Activated CD8-positive, alpha-beta T cell treated with anti-CD3 and anti-CD28 coated beads, Interleukin-2, amount 10 ng/mL, durations not matched to agents 7 days and 5 days (primary cell): ENCODE measurements around the gene ZSCAN23. TPM values are rescaled to one million over a fixed set of nuclear protein-coding genes. Genes with fewer than 3 reads are reported as not detected.
A peak's percentile ranks its signal among the peaks of the same experiment; 100 is the strongest.
"Not testable (repeated sequence)": the region's sequence is repeated elsewhere in the genome, so short reads cannot be mapped to it uniquely, and the experiment has no call there.

Experiments
- ATAC-seq: fragments of 150-1000 bp; cut with Tn5 transposase; one replicate; pipeline ENCODE4 v1.10.0; 2021; ENCODE audit warnings: moderate library complexity
- CTCF ChIA-PET: fragments of 350-600 bp; sonication (Branson Sonifier 250); formaldehyde crosslinking; loops from one replicate; lab custom pipeline; 2021; ENCODE audit warnings: antibody characterized with exemption; lab: Charles Lee
- POLR2A ChIA-PET: fragments of 350-600 bp; sonication (Branson Sonifier 250); formaldehyde crosslinking; loops from one replicate; lab custom pipeline; 2021; ENCODE audit warnings: antibody characterized with exemption; lab: Charles Lee
- DNase-seq: peaks from one replicate; pipeline ENCODE4 v3.0.0-alpha.2; 2020
- H3K27ac Mint-ChIP-seq: one replicate; pipeline ENCODE4 v1.8.0; 2021; ENCODE audit warnings: mild to moderate bottlenecking, mixed read lengths
- H3K27me3 Mint-ChIP-seq: one replicate; pipeline ENCODE4 v1.8.0; 2021; ENCODE audit warnings: low read depth, mixed read lengths
- H3K36me3 Mint-ChIP-seq: one replicate; pipeline ENCODE4 v1.8.0; 2021; ENCODE audit warnings: low read depth, mixed read lengths
- H3K4me1 Mint-ChIP-seq: one replicate; pipeline ENCODE4 v1.8.0; 2021; ENCODE audit warnings: low read depth, mixed read lengths
- H3K4me3 Mint-ChIP-seq: one replicate; pipeline ENCODE4 v1.8.0; 2021; ENCODE audit warnings: mild to moderate bottlenecking, mixed read lengths
- H3K9me3 Mint-ChIP-seq: one replicate; pipeline ENCODE4 v1.8.0; 2022; ENCODE audit warnings: mixed read lengths; ENCODE audit not compliant: insufficient read depth
- total RNA-seq, 2 experiments: library from RNA; stranded (reverse); gene quantifications; one replicate each; pipeline ENCODE4 v1.2.3, GENCODE V29; 2021

ZSCAN23 gene
- total RNA-seq, 2 experiments from 2014 or later, result 0.79 to 0.83 TPM

- H3K4me3 Mint-ChIP-seq, result no peak overlapping the region
- ChIA-PET POLR2A (no interaction called here), CTCF (interaction anchor here (1.3 to 1.4 kb wide), 2 partner anchors 20 to 31 kb away, joined by 3 to 4 read pairs; no protein-coding TSS in a partner anchor)
- H3K27me3 Mint-ChIP-seq, result peaks cover 3% of the 10 kb centered on the region
- DNase-seq (no peak), ATAC-seq (no peak)
- peaks cover 5% of the 10 kb centered on the region for H3K36me3 Mint-ChIP-seq
- H3K9me3 Mint-ChIP-seq, result no peaks in the 10 kb centered on the region
- peaks cover 10% of the 10 kb centered on the region for H3K4me1 Mint-ChIP-seq
- H3K27ac Mint-ChIP-seq, result no peak overlapping the region
Observed at GRCh38 chr6:28433119-28433518, 10.2 kb downstream of the ZSCAN23 start.

- peaks cover 4% of the 10 kb centered on the region for H3K9me3 Mint-ChIP-seq
- DNase-seq (no peak), ATAC-seq (no peak)
- ChIA-PET CTCF (no interaction called here), POLR2A (no interaction called here)
- H3K27me3 Mint-ChIP-seq, result peaks cover 3% of the 10 kb centered on the region
- H3K4me3 Mint-ChIP-seq, result no peak overlapping the region
- H3K4me1 Mint-ChIP-seq, result peaks cover 38% of the 10 kb centered on the region
- peaks cover 18% of the 10 kb centered on the region for H3K36me3 Mint-ChIP-seq
- H3K27ac Mint-ChIP-seq, result no peak overlapping the region
Observed at GRCh38 chr6:28429781-28430180, 13.5 kb downstream of the ZSCAN23 start.

GRCh38 chr6:28425944-28426541, 17.2 kb downstream of the ZSCAN23 start:
- CTCF ChIA-PET, result interaction anchor here (0.7 to 1.6 kb wide), 8 partner anchors 10 to 117 kb away, joined by 3 to 4 read pairs (median 3); partner anchors contain the start of genes ZSCAN12 and ZSCAN23
- H3K9me3 Mint-ChIP-seq, result peaks cover 10% of the 10 kb centered on the region
- peaks cover 54% of the 10 kb centered on the region for H3K4me1 Mint-ChIP-seq
- H3K27me3 Mint-ChIP-seq, result peaks cover 11% of the 10 kb centered on the region
- peak overlapping the region; percentile 86 for H3K27ac Mint-ChIP-seq
- ATAC-seq (peak; percentile 76), DNase-seq (peak; percentile 43)
- H3K36me3 Mint-ChIP-seq, result peaks cover 27% of the 10 kb centered on the region
- H3K4me3 Mint-ChIP-seq, result peak overlapping the region; percentile 19
- POLR2A ChIA-PET, result interaction anchor here (0.6 to 1.2 kb wide), 4 partner anchors 17 to 289 kb away, joined by 3 to 7 read pairs (median 4); partner anchors contain the start of gene ZSCAN23

- Mint-ChIP-seq H3K27me3 (peaks cover 18% of the 10 kb centered on the region), H3K4me1 (peaks cover 54% of the 10 kb centered on the region), H3K9me3 (peaks cover 10% of the 10 kb centered on the region), H3K36me3 (peaks cover 26% of the 10 kb centered on the region), H3K27ac (no peak overlapping the region), H3K4me3 (no peak overlapping the region)
- ATAC-seq (no peak), DNase-seq (no peak)
- CTCF ChIA-PET, result no interaction called here
- POLR2A ChIA-PET, result no interaction called here
Observed at GRCh38 chr6:28424163-28424562, 19.1 kb downstream of the ZSCAN23 start.

- H3K27ac Mint-ChIP-seq, result no peak overlapping the region
- ChIA-PET CTCF (no interaction called here), POLR2A (no interaction called here)
- peaks cover 48% of the 10 kb centered on the region for H3K4me1 Mint-ChIP-seq
- no peak overlapping the region for H3K4me3 Mint-ChIP-seq
- peaks cover 10% of the 10 kb centered on the region for H3K9me3 Mint-ChIP-seq
- peaks cover 18% of the 10 kb centered on the region for H3K27me3 Mint-ChIP-seq
- ATAC-seq (no peak), DNase-seq (no peak)
- H3K36me3 Mint-ChIP-seq, result peaks cover 26% of the 10 kb centered on the region
Observed at GRCh38 chr6:28423546-28423945, 19.7 kb downstream of the ZSCAN23 start.

- H3K27ac Mint-ChIP-seq, result no peak overlapping the region
- no peak overlapping the region for H3K4me3 Mint-ChIP-seq
- H3K9me3 Mint-ChIP-seq, result peaks cover 11% of the 10 kb centered on the region
- ChIA-PET CTCF (interaction anchor here (1.3 kb wide), 1 partner anchor 51 kb away, joined by 4 read pairs; no protein-coding TSS in a partner anchor), POLR2A (no interaction called here)
- DNase-seq (no peak), ATAC-seq (no peak)
- peaks cover 14% of the 10 kb centered on the region for H3K27me3 Mint-ChIP-seq
- peaks cover 11% of the 10 kb centered on the region for H3K36me3 Mint-ChIP-seq
- peaks cover 7% of the 10 kb centered on the region for H3K4me1 Mint-ChIP-seq
Observed at GRCh38 chr6:28413681-28414080, 29.6 kb downstream of the ZSCAN23 start.

- Mint-ChIP-seq H3K27me3 (peaks cover 14% of the 10 kb centered on the region), H3K27ac (no peak overlapping the region), H3K36me3 (peaks cover 13% of the 10 kb centered on the region), H3K4me3 (no peak overlapping the region), H3K4me1 (peaks cover 36% of the 10 kb centered on the region), H3K9me3 (peaks cover 11% of the 10 kb centered on the region)
- DNase-seq, result no peak
- ChIA-PET POLR2A (no interaction called here), CTCF (interaction anchor here (0.9 kb wide), 1 partner anchor 15 kb away, joined by 3 read pairs; no protein-coding TSS in a partner anchor)
- no peak for ATAC-seq
Observed at GRCh38 chr6:28410767-28411166, 32.5 kb downstream of the ZSCAN23 start.

GRCh38 chr6:28408076-28408802, 35.1 kb downstream of the ZSCAN23 start:
- no peak for DNase-seq
- Mint-ChIP-seq H3K36me3 (peaks cover 18% of the 10 kb centered on the region), H3K4me1 (peaks cover 41% of the 10 kb centered on the region), H3K9me3 (peaks cover 11% of the 10 kb centered on the region), H3K27ac (peak overlapping the region; percentile 65), H3K27me3 (peaks cover 14% of the 10 kb centered on the region), H3K4me3 (no peak overlapping the region)
- ChIA-PET CTCF (interaction anchor here (1.2 to 1.6 kb wide), 2 partner anchors 26 to 35 kb away, joined by 3 to 5 read pairs; partner anchors contain the start of gene ZSCAN23), POLR2A (interaction anchor here (1.4 kb wide), 1 partner anchor 35 kb away, joined by 3 read pairs; the partner anchor contains the start of gene ZSCAN23)
- peak; percentile 67 for ATAC-seq

GRCh38 chr6:28407401-28407800, 35.9 kb downstream of the ZSCAN23 start:
- peaks cover 11% of the 10 kb centered on the region for H3K9me3 Mint-ChIP-seq
- ChIA-PET CTCF (interaction anchor here (1.2 to 1.6 kb wide), 2 partner anchors 27 to 35 kb away, joined by 3 to 5 read pairs; partner anchors contain the start of gene ZSCAN23), POLR2A (interaction anchor here (1.4 kb wide), 1 partner anchor 36 kb away, joined by 3 read pairs; the partner anchor contains the start of gene ZSCAN23)
- DNase-seq (no peak), ATAC-seq (no peak)
- H3K27ac Mint-ChIP-seq, result no peak overlapping the region
- no peak overlapping the region for H3K4me3 Mint-ChIP-seq
- peaks cover 16% of the 10 kb centered on the region for H3K27me3 Mint-ChIP-seq
- H3K36me3 Mint-ChIP-seq, result peaks cover 18% of the 10 kb centered on the region
- peaks cover 49% of the 10 kb centered on the region for H3K4me1 Mint-ChIP-seq

- H3K4me1 Mint-ChIP-seq, result peaks cover 65% of the 10 kb centered on the region
- H3K4me3 Mint-ChIP-seq, H3K27ac Mint-ChIP-seq, ATAC-seq, CTCF ChIA-PET, H3K9me3 Mint-ChIP-seq, H3K27me3 Mint-ChIP-seq, POLR2A ChIA-PET, DNase-seq: not testable (repeated sequence)
- H3K36me3 Mint-ChIP-seq, result peaks cover 13% of the 10 kb centered on the region
Observed at GRCh38 chr6:28403923-28404322, 39.4 kb downstream of the ZSCAN23 start.

- POLR2A ChIA-PET, result interaction anchor here (1.1 kb wide), 1 partner anchor 53 kb away, joined by 3 read pairs; the partner anchor contains the start of gene ZKSCAN3
- H3K4me1 Mint-ChIP-seq, result peaks cover 61% of the 10 kb centered on the region
- no peak for ATAC-seq
Observed at GRCh38 chr6:28402197-28402596, 41.1 kb downstream of the ZSCAN23 start.

More at GRCh38 chr6:28402197-28402596, 41.1 kb downstream of the ZSCAN23 start:
- no peak overlapping the region for H3K4me3 Mint-ChIP-seq
- CTCF ChIA-PET, result interaction anchor here (0.5 to 1.6 kb wide), 7 partner anchors 23 to 503 kb away, joined by 3 to 4 read pairs (median 4); partner anchors contain the start of gene ZSCAN26
- peaks cover 6% of the 10 kb centered on the region for H3K9me3 Mint-ChIP-seq
- peaks cover 10% of the 10 kb centered on the region for H3K27me3 Mint-ChIP-seq
- H3K36me3 Mint-ChIP-seq, result peaks cover 22% of the 10 kb centered on the region
- no peak overlapping the region for H3K27ac Mint-ChIP-seq
- no peak for DNase-seq
